GM19468 (cell line): ENCODE data around the gene LAMC3.

Source experiments
- ATAC-seq: cut with Tn5 transposase; IDR thresholded peaks from one replicate; pipeline ENCODE4 v1.9.1; 2021; ENCODE audit warnings: mild to moderate bottlenecking, moderate library complexity, moderate number of reproducible peaks; ENCODE audit not compliant: unreplicated experiment; ENCODE audit errors: extremely low read depth

LAMC3 gene

GRCh38 chr9:130975932-130976841 lies 32.8 kb upstream of the LAMC3 start:
- no peak for ATAC-seq

- no peak for ATAC-seq
Observed at GRCh38 chr9:130977811-130978221, 31.2 kb upstream of the LAMC3 start.

- ATAC-seq, result no peak
Observed at GRCh38 chr9:130979591-130980385, 29.2 kb upstream of the LAMC3 start.

DNA sequence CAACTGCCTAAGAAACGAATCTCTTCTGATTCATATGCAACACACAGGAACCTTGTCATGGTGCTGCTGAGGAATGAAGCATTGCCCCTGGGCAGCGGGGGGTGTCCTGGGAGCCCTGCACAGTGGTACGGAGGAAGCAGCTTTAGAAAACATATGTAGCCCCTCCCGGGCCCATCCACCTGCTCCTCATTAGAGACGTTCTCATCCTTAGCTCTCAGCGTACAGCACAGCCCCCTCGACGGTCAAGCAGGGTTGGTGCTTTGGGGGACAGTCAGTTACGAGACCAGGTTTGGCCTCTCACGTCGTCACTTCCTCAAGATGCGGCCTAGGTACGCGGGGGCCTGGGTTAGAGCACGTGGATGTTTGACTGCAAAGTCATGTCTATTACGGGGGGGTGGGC lies 28.4 kb upstream of the LAMC3 start:
- no peak for ATAC-seq

DNA sequence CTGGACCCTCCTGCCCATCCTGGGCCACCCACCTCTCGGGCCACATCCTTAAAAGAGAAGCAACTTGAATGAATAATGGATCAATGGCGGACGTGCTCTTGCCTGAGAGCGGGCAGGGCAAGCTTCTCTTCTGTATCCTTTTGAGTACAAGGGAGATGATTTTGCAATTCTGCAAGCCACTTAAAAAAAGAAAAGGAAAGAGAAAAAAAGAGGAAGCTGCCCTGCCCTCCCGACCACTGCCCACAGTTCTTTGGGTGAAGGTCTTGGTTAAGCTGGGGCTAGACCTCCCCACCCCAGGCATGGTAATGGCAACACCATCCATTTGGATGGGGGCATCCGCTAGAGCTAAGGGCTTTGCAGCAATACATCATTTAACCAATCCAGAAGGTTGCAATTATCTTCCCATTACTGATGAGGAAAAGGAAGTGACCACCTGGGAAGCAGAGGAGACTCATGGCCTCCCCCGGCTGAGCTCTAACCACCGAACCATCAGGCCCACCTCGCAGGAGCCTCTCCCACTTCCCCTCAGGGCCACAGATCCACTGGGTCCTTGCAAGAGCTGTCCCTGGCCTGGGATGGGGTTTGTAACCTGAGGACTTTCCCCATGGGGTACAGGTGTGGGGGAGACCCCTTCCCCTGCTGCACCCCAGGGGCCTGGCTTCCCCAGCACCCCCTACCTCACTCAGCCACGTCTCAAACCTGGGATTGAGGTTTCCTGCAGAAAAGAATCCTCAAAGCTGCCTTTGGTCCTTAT lies 27.8 kb upstream of the LAMC3 start:
- no peak for ATAC-seq

DNA sequence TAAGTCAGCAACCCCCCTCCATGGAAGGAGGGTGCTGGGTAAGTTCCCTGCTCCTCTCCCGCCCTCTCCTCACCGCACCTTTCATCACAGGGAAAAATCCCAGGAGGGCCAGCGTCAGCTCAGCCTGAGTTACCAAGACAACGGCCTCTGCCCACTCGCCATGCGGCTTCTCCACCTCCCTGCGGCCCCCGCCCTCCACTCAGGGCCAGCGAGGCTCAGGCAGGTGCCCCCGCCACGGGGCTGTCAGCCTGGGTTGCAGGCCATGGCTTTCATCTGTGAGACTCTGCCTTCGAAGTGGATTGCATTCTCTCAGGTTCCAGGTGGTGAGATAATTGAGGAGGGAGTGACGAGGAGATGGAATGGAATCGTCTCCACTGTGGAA lies 27.2 kb upstream of the LAMC3 start:
- ATAC-seq, result no peak

GRCh38 chr9:130982636-130983358 lies 26.2 kb upstream of the LAMC3 start:
- no peak for ATAC-seq

DNA sequence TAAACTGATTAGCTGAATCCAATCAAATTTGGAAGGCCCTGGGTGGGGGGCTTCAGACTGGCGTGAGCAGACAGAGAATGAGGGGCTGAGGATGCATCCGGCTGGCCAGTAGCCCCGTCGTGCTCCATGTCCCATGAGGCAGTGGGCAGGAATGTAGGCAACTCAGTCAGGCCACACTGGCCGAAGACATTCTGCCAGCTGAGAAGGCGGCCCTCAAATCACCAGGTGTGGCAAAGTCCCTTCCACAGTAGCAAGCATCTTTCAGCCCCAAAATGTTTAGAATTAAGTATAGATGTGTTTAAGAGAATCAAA lies 25.7 kb upstream of the LAMC3 start:
- ATAC-seq, result no peak

DNA sequence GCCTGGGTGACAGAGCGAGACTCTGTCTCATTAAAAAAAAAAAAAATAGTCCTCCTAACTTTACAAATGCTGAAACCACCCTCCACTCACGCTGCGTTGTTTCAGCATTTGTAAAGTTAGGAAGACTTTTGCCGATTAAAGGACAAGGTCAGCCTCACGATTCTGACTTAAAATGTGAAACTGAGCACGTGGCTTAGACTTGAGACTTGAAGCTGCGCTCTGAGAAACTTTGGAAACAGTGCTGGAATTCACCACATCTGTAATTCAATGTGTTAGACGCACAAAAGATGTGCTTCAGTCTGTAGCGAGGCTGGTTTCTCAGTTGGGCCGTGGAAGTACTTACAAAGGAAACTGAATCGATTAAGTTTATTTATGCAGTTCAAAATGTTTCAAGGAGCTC lies 25.0 kb upstream of the LAMC3 start:
- no peak for ATAC-seq

GRCh38 chr9:130984521-130984920 lies 24.5 kb upstream of the LAMC3 start:
- no peak for ATAC-seq

DNA sequence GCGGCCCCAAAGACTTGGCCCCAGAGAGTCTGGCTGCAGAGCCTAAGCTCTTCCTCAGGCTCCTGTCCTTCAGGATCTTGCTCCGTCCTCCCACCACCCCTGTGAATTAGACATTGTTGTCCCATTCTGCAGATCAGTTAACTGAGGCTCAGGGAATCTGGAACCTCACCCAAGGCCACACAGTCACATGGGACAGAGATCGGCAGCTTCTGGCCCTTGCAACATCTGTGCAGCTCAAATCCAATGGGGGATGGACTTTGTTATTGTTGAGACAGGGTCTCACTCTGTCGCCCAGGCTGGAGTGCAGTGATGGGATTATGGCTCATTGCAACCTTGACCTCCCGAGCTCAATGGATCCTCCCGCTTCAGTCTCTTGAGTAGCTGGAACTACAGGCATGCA lies 23.9 kb upstream of the LAMC3 start:
- ATAC-seq, result no peak

- no peak for ATAC-seq
Observed at GRCh38 chr9:130985606-130986162, 23.3 kb upstream of the LAMC3 start.

- no peak for ATAC-seq
Observed at GRCh38 chr9:130986356-130986965, 22.5 kb upstream of the LAMC3 start.

DNA sequence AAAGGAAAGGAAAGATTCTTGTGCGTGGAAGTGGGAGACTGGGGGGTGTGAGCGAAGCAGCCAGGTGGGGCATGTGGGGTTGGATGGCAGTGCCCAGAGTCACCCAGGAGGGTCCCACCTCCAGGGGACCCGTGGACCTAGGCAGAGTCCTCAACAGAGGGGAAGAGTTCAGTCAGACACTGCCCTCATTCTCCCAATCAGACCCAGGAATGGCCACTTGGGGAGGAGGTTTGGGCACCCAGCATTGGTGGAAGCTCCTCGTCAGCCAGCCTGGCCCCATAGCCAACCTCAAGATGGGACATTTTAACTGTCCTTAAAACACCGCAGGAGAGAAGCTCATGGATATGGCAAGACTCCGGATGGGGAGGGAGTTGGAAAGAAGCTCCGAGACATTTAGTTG lies 21.9 kb upstream of the LAMC3 start:
- no peak for ATAC-seq

DNA sequence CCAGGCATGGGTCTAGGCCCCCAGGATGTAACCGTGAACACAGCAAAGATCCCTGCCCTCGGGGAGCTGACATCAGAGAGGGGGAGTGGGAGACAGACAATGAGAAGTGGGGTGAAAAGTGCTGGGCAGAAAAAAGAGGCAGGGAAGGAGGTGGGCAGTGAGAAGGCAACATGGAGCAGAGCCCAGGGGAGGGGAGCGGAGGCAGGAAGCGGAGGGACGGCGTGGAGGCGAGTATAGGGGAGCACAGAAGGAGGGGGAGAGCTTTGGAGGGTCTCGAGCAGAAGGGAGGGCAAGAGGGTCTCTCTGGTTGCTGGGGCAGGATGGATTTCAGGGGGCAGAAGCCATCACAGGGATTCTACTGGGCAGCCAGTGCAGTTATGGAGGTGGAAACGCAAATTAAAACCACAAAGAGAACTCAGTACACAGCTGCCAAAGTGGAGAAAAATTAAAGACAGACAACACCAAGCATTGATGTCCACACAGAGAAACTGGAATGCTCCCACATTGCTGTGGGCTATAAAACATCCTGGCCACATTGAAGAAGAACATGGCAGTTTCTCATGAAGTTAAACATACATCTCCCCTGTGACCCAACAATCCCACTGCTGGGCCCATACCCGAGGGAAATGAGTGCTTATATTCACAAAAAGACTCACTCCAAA lies 21.1 kb upstream of the LAMC3 start:
- no peak for ATAC-seq

GRCh38 chr9:130988400-130988747 lies 20.6 kb upstream of the LAMC3 start:
- no peak for ATAC-seq

DNA sequence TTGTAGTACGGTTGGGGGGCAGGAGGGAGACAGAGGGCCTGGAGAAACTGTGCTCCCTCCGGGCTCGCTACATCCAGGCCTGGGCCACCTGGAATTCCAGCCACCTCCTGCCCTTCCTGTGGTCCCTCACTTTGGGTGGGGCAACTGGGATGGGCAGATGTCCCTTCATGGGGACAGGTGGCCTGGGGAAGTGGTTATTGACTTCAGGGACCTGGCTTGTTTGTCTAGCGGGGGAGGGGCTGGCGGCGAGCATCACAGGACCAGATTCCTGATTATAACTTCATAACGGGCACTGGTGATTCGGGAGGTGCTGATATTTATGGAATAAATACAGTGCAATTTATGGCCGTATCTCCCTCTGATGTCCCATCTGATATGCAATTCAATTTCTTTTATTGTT lies 20.1 kb upstream of the LAMC3 start:
- ATAC-seq, result no peak

- ATAC-seq, result no peak
Observed at GRCh38 chr9:130989391-130989790, 19.6 kb upstream of the LAMC3 start.

DNA sequence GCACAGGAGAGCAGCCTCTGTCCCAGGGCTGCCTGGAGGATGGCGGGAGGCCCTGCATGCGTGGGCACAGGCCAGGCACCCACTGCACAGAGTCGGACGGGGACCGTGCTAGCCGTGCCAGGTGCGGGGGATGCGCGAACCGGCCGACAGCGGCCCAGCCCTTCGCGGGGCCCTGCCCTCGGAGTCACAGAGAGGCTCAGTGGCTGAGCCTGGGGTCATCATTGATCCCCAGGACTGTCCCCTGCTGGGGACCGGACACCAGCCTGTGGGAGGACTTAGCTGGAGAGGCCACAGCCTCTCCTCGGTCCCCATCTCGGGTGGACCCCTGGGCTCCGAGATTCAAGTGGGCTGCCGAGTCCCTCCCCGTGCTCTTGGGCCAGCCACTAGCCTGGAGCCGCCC lies 19.1 kb upstream of the LAMC3 start:
- ATAC-seq, result no peak
